Peyer's patch (tissue), 4 donors: Measurements from ENCODE around the gene FRYL.

ENCODE experiments used
- POLR2A ChIP-seq, 2 donors: fragments of 450-650 bp; IDR thresholded peaks; one replicate each; pipeline ENCODE4 v1.5.1; 2017; ENCODE audit warnings: antibody characterized with exemption in 2 of 2, mild to moderate bottlenecking in 2 of 2, moderate library complexity in 2 of 2
- TF ChIP-seq, protein P1 (sequence below), 6 experiments: fragments of 450-650 bp in 4 of 6; fragments of 200-600 bp in 2 of 6; sonication (generic) in 1 of 6; IDR thresholded peaks; one replicate each; pipeline ENCODE4 v1.5.1; 2017 to 2019; ENCODE audit warnings: antibody characterized with exemption in 6 of 6, mild to moderate bottlenecking in 3 of 6, moderate library complexity in 1 of 6

GRCh38 chr4:48478273-48478672, 301.8 kb downstream of the FRYL start:
- TF ChIP-seq, protein P1, sequence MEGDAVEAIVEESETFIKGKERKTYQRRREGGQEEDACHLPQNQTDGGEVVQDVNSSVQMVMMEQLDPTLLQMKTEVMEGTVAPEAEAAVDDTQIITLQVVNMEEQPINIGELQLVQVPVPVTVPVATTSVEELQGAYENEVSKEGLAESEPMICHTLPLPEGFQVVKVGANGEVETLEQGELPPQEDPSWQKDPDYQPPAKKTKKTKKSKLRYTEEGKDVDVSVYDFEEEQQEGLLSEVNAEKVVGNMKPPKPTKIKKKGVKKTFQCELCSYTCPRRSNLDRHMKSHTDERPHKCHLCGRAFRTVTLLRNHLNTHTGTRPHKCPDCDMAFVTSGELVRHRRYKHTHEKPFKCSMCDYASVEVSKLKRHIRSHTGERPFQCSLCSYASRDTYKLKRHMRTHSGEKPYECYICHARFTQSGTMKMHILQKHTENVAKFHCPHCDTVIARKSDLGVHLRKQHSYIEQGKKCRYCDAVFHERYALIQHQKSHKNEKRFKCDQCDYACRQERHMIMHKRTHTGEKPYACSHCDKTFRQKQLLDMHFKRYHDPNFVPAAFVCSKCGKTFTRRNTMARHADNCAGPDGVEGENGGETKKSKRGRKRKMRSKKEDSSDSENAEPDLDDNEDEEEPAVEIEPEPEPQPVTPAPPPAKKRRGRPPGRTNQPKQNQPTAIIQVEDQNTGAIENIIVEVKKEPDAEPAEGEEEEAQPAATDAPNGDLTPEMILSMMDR (IDR thresholded peaks at IDR 0.05): no peak
- no peak for TF ChIP-seq POLR2A (IDR thresholded peaks at IDR 0.05)
